OCI-LY7 (cell line): Measurements from ENCODE around the gene ZNF774. TPM values are rescaled to one million over a fixed set of nuclear protein-coding genes. Genes with fewer than 3 reads are reported as not detected.
"Not testable (repeated sequence)": the region's sequence is repeated elsewhere in the genome, so short reads cannot be mapped to it uniquely, and the experiment has no call there.

Experiments
- Bru-seq: library from RNA; stranded (reverse); fragments of 400-500 nt; gene quantifications from one replicate; lab custom pipeline; 2021; lab: Mats Ljungman, UMichigan
- BruChase-seq, 2 experiments: library from RNA; stranded (reverse); fragments of 400-500 nt; gene quantifications; one replicate each; lab custom pipeline; 2021; lab: Mats Ljungman, UMichigan
- BruUV-seq: library from RNA; stranded (reverse); fragments of 400-500 nt; replicated peaks from 2 replicates; lab custom pipeline; 2021; lab: Mats Ljungman, UMichigan
- CTCF ChIA-PET: fragments of 300-600 bp; sonication (Branson Sonifier 250); formaldehyde crosslinking; loops from one replicate; lab custom pipeline; 2022; ENCODE audit warnings: antibody characterized with exemption; ENCODE audit not compliant: unreplicated experiment; lab: Charles Lee
- POLR2A ChIA-PET: fragments of 300-600 bp; sonication (Branson Sonifier 250); formaldehyde crosslinking; loops from one replicate; lab custom pipeline; 2022; ENCODE audit warnings: antibody characterized with exemption; lab: Charles Lee
- DNase-seq: peaks from one replicate; pipeline ENCODE4 v3.0.0-alpha.2; 2015; ENCODE audit warnings: low spot score
- H2AFZ ChIP-seq: fragments of 200-600 bp; sonication (generic), shearing (Covaris generic); 2 replicates; pipeline ENCODE4 v1.6.1; 2014; ENCODE audit warnings: mild to moderate bottlenecking, antibody characterized with exemption, low read length, moderate library complexity
- H3K27ac ChIP-seq: fragments of 200-600 bp; sonication (generic); 2 replicates; pipeline ENCODE4 v1.5.1; 2014; ENCODE audit warnings: mixed run types, low read depth, mild to moderate bottlenecking, moderate library complexity, low read length, inconsistent platforms; ENCODE audit not compliant: poor library complexity, severe bottlenecking
- H3K36me3 ChIP-seq: fragments of 200-600 bp; sonication (generic); 2 replicates; pipeline ENCODE4 v1.6.1; 2014; ENCODE audit warnings: mild to moderate bottlenecking, antibody characterized with exemption, low read length, moderate library complexity, mixed read lengths; ENCODE audit not compliant: insufficient read depth
- H3K4me1 ChIP-seq: fragments of 200-600 bp; sonication (generic); 2 replicates; pipeline ENCODE4 v1.5.1; 2014; ENCODE audit warnings: mild to moderate bottlenecking, low read length; ENCODE audit not compliant: insufficient read depth, poor library complexity, severe bottlenecking
- H3K4me2 ChIP-seq: fragments of 200-600 bp; sonication (generic); 2 replicates; pipeline ENCODE4 v1.6.1; 2014; ENCODE audit warnings: mild to moderate bottlenecking, low read length
- H3K4me3 ChIP-seq: fragments of 200-600 bp; sonication (generic); 2 replicates; pipeline ENCODE4 v1.5.1; 2014; ENCODE audit warnings: mild to moderate bottlenecking, low read depth, low read length; ENCODE audit not compliant: poor library complexity, severe bottlenecking
- H3K79me2 ChIP-seq: fragments of 200-600 bp; sonication (generic); 2 replicates; pipeline ENCODE4 v1.6.1; 2016; ENCODE audit warnings: low read depth, mild to moderate bottlenecking, low read length, moderate library complexity, mixed read lengths; ENCODE audit not compliant: insufficient read depth
- H3K9me2 ChIP-seq: fragments of 200-600 bp; sonication (generic); 2 replicates; pipeline ENCODE4 v1.6.1; 2016; ENCODE audit warnings: mild to moderate bottlenecking, low read length, mixed read lengths; ENCODE audit not compliant: insufficient read depth
- H3K9me3 ChIP-seq: fragments of 200-600 bp; sonication (generic); 2 replicates; pipeline ENCODE4 v1.6.1; 2014; ENCODE audit warnings: mild to moderate bottlenecking, mixed run types, low read length, mixed read lengths
- H4K20me1 ChIP-seq: fragments of 200-600 bp; sonication (generic); 2 replicates; pipeline ENCODE4 v1.6.1; 2014; ENCODE audit warnings: mild to moderate bottlenecking, antibody characterized with exemption, low read length, moderate library complexity, mixed read lengths; ENCODE audit not compliant: insufficient read depth
- CTCF ChIP-seq: fragments of 200-600 bp; sonication (generic); conservative IDR thresholded peaks from 2 replicates; pipeline ENCODE4 v1.5.1; 2014; ENCODE audit warnings: mild to moderate bottlenecking, antibody characterized with exemption, low read length, moderate library complexity, mixed read lengths
- EZH2phosphoT487 ChIP-seq: fragments of 200-600 bp; sonication (generic); IDR thresholded peaks from 2 replicates; pipeline ENCODE4 v1.6.1; 2018; ENCODE audit warnings: low read depth, borderline replicate concordance, mild to moderate bottlenecking, mixed run types, antibody characterized with exemption, low read length, moderate library complexity, mixed read lengths
- intact Hi-C: fragments of 100-400 bp; cut with micrococcal nuclease; formaldehyde crosslinking; loops from one replicate; pipeline ENCODE4 v1.10.0; 2022; ENCODE audit not compliant: unreplicated experiment
- long read RNA-seq: library from polyadenylated mRNA; stranded (forward); transcript quantifications from one replicate; pipeline ENCODE4 v2.0.0, GENCODE V29; 2022
- total RNA-seq, 2 experiments: library from RNA; depleted of rRNA in 1 of 2; stranded (reverse); fragments of >200 nt in 1 of 2; shearing (Covaris generic) in 1 of 2; gene quantifications; 2 replicates each; pipeline ENCODE4 v1.2.3, GENCODE V29; 2014 to 2022

The ZNF774 gene
- total RNA-seq (2014; rRNA removed; shearing (Covaris generic)) (0.49 and 1.2 TPM in 2 replicates), total RNA-seq (2022) (1.3 and 1.6 TPM in 2 replicates), Bru-seq, nascent RNA (percentile 32 among the genes with signal in this experiment), BruChase-seq, experiment 1, labeled RNA remaining after a 6-hour chase (percentile 32 among the genes with signal in this experiment), BruChase-seq, experiment 2, labeled RNA remaining after a 2-hour chase (percentile 32 among the genes with signal in this experiment)
- long read RNA-seq, partial matches to known transcripts = 0 of 3 reads
- long read RNA-seq, other reads (novel, unspliced or antisense) = 0 of 3 reads

- Histone ChIP-seq H2AFZ (peak within 1 kb of the TSS; percentile 88), H3K79me2 (no peaks in the 10 kb centered on the region), H3K27ac (no peak within 1 kb of the TSS), H3K4me1 (peaks cover 4% of the 10 kb centered on the region), H3K9me2 (no peaks in the 10 kb centered on the region), H3K4me2 (peak within 1 kb of the TSS; percentile 90), H3K36me3 (no peaks in the 10 kb centered on the region), H3K9me3 (no peaks in the 10 kb centered on the region), H4K20me1 (no peaks in the 10 kb centered on the region), H3K4me3 (peak within 1 kb of the TSS; percentile 75)
- no peak for TF ChIP-seq CTCF
- no peak for TF ChIP-seq EZH2phosphoT487
- ChIA-PET CTCF (no interaction called here), POLR2A (interaction anchor here (0.6 to 1.6 kb wide), 4 partner anchors 25 to 245 kb away, joined by 3 to 9 read pairs (median 3); no protein-coding TSS in a partner anchor)
- no TSS peak for BruUV-seq
- peak; percentile 98 for DNase-seq
- intact Hi-C loops = loop anchor here (2.0 kb wide), 1 partner anchor 121 kb away; no protein-coding TSS in a partner anchor
These were observed at the start of gene ZNF774 for GRCh38 chr15:90352107-90352893. Gene ZNF774, plus strand, starts transcription at chr15:90352284. Its CDS starts 2,377 bp downstream, at chr15:90354661.

- H4K20me1 ChIP-seq, H3K9me2 ChIP-seq, DNase-seq, H3K4me3 ChIP-seq, H3K4me1 ChIP-seq, H3K4me2 ChIP-seq, H3K79me2 ChIP-seq, intact Hi-C loops, H2AFZ ChIP-seq, H3K9me3 ChIP-seq, H3K27ac ChIP-seq, CTCF ChIA-PET, H3K36me3 ChIP-seq, BruUV-seq: not testable (repeated sequence)
- POLR2A ChIA-PET = interaction anchor here (0.5 to 1.2 kb wide), 3 partner anchors 12 to 328 kb away, joined by 3 to 5 read pairs (median 3); partner anchors contain the start of genes CIB1 and GDPGP1
These were observed 46.7 kb upstream of the ZNF774 start for GRCh38 chr15:90305355-90305754.

- Histone ChIP-seq H3K9me3 (no peaks in the 10 kb centered on the region), H3K36me3 (no peaks in the 10 kb centered on the region), H4K20me1 (no peaks in the 10 kb centered on the region), H3K79me2 (no peaks in the 10 kb centered on the region), H3K9me2 (no peaks in the 10 kb centered on the region), H2AFZ (0 out of 2 replicates have a peak overlapping the region, but pooled peaks have one; percentile 5), H3K27ac (no peak overlapping the region), H3K4me2 (no peak overlapping the region), H3K4me1 (no peaks in the 10 kb centered on the region), H3K4me3 (no peak overlapping the region)
- no TSS peak for BruUV-seq
- intact Hi-C loops = no loop called here
- TF ChIP-seq EZH2phosphoT487 (no peak), CTCF (no peak)
- CTCF ChIA-PET = no interaction called here
- POLR2A ChIA-PET = interaction anchor here (1.2 kb wide), 1 partner anchor 13 kb away, joined by 5 read pairs; no protein-coding TSS in a partner anchor
- no peak for DNase-seq
These were observed 46.2 kb upstream of the ZNF774 start for GRCh38 chr15:90305932-90306331.
